Lower leg skin (tissue), 4 donors: Measurements from ENCODE around the gene FMO3. TPM values are rescaled to one million over a fixed set of nuclear protein-coding genes. Genes with fewer than 3 reads are reported as not detected.

Experiments used
- DNase-seq, 2 donors: peaks; one replicate each; pipeline ENCODE4 v3.0.0-alpha.2; 2019; ENCODE audit warnings: low spot score in 2 of 2
- H3K4me3 ChIP-seq: fragments of 200-600 bp; sonication (generic); 2 replicates; pipeline ENCODE4 v1.5.1; 2017; ENCODE audit warnings: mild to moderate bottlenecking, low read depth; ENCODE audit not compliant: poor library complexity, severe bottlenecking
- CTCF ChIP-seq, 3 donors: fragments of 450-650 bp; IDR thresholded peaks; one replicate each; pipeline ENCODE4 v1.5.1; 2016; ENCODE audit warnings: antibody characterized with exemption in 3 of 3, mild to moderate bottlenecking in 3 of 3, moderate library complexity in 2 of 3
- POLR2A ChIP-seq, 2 donors: fragments of 450-650 bp; IDR thresholded peaks; one replicate each; pipeline ENCODE4 v1.6.1; 2016 to 2017; ENCODE audit warnings: antibody characterized with exemption in 2 of 2, mild to moderate bottlenecking in 1 of 2, moderate library complexity in 1 of 2
- WGBS, 2 donors: methylation state at CpG; one replicate each; pipeline ENCODE4 v1.1.5; 2018; 5-methylcytosine and 5-hydroxymethylcytosine counted together
- intact Hi-C: fragments of 100-400 bp; cut with DNase I; formaldehyde crosslinking; loops from one replicate; pipeline ENCODE4 v1.15.0; 2023; ENCODE audit warnings: low total_unique reads
- total RNA-seq, 4 donors: library from RNA; depleted of rRNA; stranded (reverse); fragments of >200 nt; gene quantifications; one replicate each; pipeline ENCODE4 v1.1.0, GENCODE V29; 2016

Gene FMO3
- total RNA-seq, 4 donors from 2014 or later, result 0.84 to 3.2 (median 2.1) TPM

GRCh38 chr1:171127099-171127498 is 36.4 kb downstream of the FMO3 start:
- intact Hi-C loops, result no loop called here
- no peak for DNase-seq
- no peak overlapping the region for H3K4me3 ChIP-seq
- TF ChIP-seq CTCF (IDR thresholded peaks at IDR 0.05) (no peak), POLR2A (IDR thresholded peaks at IDR 0.05) (no peak)
- 72 to 78% methylated on average over 1 of the region's 1 CpG for WGBS, 2 donors

- intact Hi-C loops, result no loop called here
- no peak for DNase-seq
- no peak overlapping the region for H3K4me3 ChIP-seq
- TF ChIP-seq CTCF (IDR thresholded peaks at IDR 0.05) (no peak), POLR2A (IDR thresholded peaks at IDR 0.05) (no peak)
- WGBS, 2 donors, result 64 to 70% methylated on average over 2 of the region's 2 CpGs
Observed at GRCh38 chr1:171127501-171127900, 36.8 kb downstream of the FMO3 start.

GRCh38 chr1:171128463-171128862 is 37.8 kb downstream of the FMO3 start:
- intact Hi-C loops, result no loop called here
- DNase-seq, result no peak
- TF ChIP-seq POLR2A (IDR thresholded peaks at IDR 0.05) (no peak), CTCF (IDR thresholded peaks at IDR 0.05) (no peak)
- H3K4me3 ChIP-seq, result no peak overlapping the region

- WGBS, 2 donors, result 81 to 82% methylated on average over 3 of the region's 3 CpGs
Observed at GRCh38 chr1:171134204-171134923, 43.7 kb downstream of the FMO3 start.

GRCh38 chr1:171137580-171137979 is 46.9 kb downstream of the FMO3 start:
- no peak for TF ChIP-seq POLR2A (IDR thresholded peaks at IDR 0.05)
- no peak for TF ChIP-seq CTCF (IDR thresholded peaks at IDR 0.05)
- DNase-seq, result no peak
- 65 to 74% methylated on average over 2 of the region's 2 CpGs for WGBS, 2 donors
- no peak overlapping the region for H3K4me3 ChIP-seq
- intact Hi-C loops, result no loop called here

More at GRCh38 chr1:171134204-171134923, 43.7 kb downstream of the FMO3 start:
- intact Hi-C loops, result no loop called here
- TF ChIP-seq POLR2A (IDR thresholded peaks at IDR 0.05), result no peak
- TF ChIP-seq CTCF (IDR thresholded peaks at IDR 0.05), result no peak
- no peak overlapping the region for H3K4me3 ChIP-seq
- DNase-seq, result no peak

- peak in 1 of 2 donors; percentile 26 for DNase-seq
- H3K4me3 ChIP-seq, result no peak overlapping the region
- no peak for TF ChIP-seq POLR2A (IDR thresholded peaks at IDR 0.05)
- TF ChIP-seq CTCF (IDR thresholded peaks at IDR 0.05), result no peak
- intact Hi-C loops, result no loop called here
- 53 to 60% methylated on average over 2 of the region's 2 CpGs for WGBS, 2 donors
Observed at GRCh38 chr1:171138980-171139379, 48.3 kb downstream of the FMO3 start.
